Measurements from ENCODE around the gene EVA1C.

DNA sequence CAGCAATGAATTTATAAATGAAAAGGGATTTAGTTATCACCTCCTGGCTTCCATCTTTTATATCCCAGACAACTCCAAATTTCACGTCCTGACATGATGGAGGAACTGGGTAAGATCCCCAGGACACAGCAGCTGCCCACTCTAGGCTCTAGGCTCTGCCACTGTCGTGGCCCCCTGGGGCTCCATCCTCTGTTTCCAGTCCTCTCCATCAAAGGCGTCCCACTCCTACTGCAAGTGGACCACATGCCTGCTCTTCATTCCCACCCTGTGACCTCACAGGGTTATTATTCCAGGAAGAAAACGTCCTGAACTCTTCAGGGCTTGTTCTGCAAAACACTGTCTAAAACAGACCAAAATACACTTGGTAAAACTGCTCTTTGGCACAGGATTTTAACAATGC lies 31.6 kb upstream of the EVA1C start:
- no peak for TF ChIP-seq CTCF (IDR thresholded peaks at IDR 0.05; ENCODE audit: low read depth, low read length)
- no peak for TF ChIP-seq EZH2phosphoT487 (IDR thresholded peaks at IDR 0.05; ENCODE audit: low read depth)

All from OCI-LY3 (cell line).